Umbilical cord (tissue), 1 donor: ENCODE data around the gene UBP1. TPM values are rescaled to one million over a fixed set of nuclear protein-coding genes. Genes with fewer than 3 reads are reported as not detected.

Source experiments
- total RNA-seq: library from RNA; depleted of rRNA; stranded (reverse); fragments of >200 nt; gene quantifications from one replicate; pipeline ENCODE4 v1.2.3, GENCODE V29; 2014; ENCODE audit warnings: low replicate concordance; ENCODE audit not compliant: insufficient read depth

Gene UBP1
- total RNA-seq, 1 donor from 2014 or later, result 28.4 TPM

Other genes with a start within 250 kb of the UBP1 start
- gene SUSD5, start 221.6 kb downstream of the UBP1 start, total RNA-seq, result 6.0 TPM
- 13.5 TPM for gene FBXL2, start 163.0 kb downstream of the UBP1 start, total RNA-seq